Head of caudate nucleus (tissue), 42 donors: ENCODE results near the gene MPHOSPH9.
"Not testable (repeated sequence)": the region's sequence is repeated elsewhere in the genome, so short reads cannot be mapped to it uniquely, and the experiment has no call there.

Source experiments
- DNase-seq, 42 donors: peaks; one replicate each; pipeline versions ENCODE4 v3.0.0 to v3.0.0-alpha.2; 2020 to 2021; ENCODE audit warnings: mixed read lengths in 7 of 42
- intact Hi-C: fragments of 100-400 bp; cut with DNase I; formaldehyde crosslinking; loops from one replicate; pipeline ENCODE4 v1.15.0; 2022

The MPHOSPH9 gene

DNA sequence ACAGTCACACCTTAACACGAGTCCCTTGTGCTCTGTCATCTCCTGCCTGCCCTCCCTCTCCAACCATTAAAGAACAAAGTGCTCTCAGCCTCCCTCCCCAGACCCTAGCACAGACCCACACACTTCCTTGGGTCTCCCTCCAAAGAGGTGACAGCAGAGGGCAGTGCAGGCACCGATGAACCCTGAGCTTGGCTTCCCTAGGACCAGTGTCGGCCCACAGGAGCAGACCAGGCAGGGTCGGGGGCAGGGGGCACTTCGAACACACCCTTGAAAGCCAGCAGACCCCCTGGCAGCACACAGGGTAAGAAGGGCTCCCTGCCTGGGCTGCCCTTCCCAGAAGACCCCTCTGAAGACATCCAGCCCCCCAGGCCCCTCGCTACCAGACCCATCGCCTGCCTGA lies 31.7 kb upstream of the MPHOSPH9 start:
- intact Hi-C loops: no loop called here
- DNase-seq: peak in 13 of 42 donors; percentile 32 to 74 (median 48)

- DNase-seq: peak in 2 of 42 donors; percentile 19
- intact Hi-C loops: no loop called here
Observed at GRCh38 chr12:123263196-123263817, 30.4 kb upstream of the MPHOSPH9 start.

DNA sequence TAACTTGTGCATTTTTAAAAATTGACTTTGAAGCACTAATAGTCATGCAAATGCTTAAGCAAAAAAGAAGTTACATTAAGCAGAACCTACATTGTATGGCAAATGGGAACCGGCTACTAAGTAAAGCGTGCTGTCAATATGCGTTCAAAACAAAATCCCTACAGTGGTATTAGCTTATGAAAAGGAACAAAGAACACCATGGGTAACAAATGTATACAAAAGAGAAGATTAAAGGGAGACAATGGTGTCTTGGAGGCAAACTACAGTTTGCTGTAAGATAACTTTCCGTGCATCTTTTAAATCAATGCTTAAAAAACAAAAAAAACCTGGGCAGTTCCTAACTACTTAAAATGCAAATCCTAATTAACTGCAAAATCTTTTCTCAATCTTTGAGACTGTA lies 28.3 kb upstream of the MPHOSPH9 start:
- intact Hi-C loops: no loop called here
- no peak for DNase-seq

GRCh38 chr12:123260081-123260480 lies 27.1 kb upstream of the MPHOSPH9 start:
- intact Hi-C loops: no loop called here
- DNase-seq: no peak

GRCh38 chr12:123258593-123258992 lies 25.7 kb upstream of the MPHOSPH9 start:
- DNase-seq: no peak
- intact Hi-C loops: no loop called here

DNA sequence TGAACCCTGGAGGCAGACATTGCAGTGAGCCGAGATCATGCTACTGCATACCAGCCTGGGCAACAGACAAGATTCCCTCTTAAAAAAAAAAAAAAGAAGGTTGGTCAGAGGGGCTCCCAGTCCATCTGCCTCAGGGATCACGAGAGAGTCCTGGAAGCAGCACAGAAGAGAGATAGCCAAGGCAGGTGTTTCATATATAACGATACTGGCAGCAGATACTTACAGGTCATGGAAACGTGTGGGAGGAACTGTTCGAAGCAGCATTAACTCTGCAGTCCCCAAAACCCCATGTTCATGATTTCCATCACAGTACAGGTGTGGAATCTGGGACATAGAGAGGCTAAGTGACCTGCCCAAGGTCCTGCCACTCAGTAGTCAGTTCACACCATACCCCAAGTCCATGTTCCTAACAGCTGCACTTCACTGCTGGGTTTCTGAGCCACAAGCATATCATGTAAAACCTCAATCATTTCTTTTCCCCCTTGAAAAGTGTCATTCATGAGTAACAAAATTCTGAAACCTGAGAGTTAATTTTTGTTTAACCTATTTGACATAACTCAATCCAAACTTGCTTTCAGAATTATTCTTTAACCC lies 22.0 kb upstream of the MPHOSPH9 start:
- DNase-seq: no peak
- intact Hi-C loops: no loop called here

DNA sequence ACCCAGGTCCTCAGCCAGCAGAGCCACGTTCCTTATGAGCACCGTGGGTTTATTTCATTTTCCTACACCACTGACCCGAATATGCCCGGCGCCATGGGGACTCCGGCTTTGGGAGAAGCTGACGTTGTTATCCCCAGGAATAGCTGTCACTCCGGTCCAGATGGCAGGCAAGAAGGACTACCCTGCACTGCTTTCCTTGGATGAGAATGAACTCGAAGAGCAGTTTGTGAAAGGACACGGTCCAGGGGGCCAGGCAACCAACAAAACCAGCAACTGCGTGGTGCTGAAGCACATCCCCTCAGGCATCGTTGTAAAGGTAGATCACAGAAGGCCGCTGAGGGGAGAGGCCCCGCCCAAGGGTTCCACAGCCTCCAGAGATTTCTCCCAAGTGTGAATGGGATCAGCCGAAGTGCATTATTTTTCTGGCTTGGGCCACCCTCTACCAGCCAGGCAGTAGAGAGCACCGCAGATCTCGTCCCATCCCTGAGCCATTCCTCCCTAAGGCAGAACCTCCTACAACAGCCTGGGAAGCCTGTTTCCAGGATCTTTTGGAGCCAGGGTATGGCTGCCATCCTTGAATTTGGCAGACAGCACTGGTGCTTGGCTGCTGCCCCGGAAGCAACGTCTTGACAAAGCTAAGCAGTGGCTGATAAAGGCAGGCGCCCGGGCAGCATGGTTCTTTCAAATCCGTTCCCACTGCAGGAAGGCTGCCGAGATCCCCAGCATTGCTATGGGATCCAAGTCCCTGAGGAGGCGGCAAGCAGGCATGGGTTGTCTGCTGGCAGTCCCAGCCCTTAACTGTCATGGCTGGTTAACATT lies 20.9 kb upstream of the MPHOSPH9 start:
- DNase-seq: peak in 36 of 42 donors; percentile 30 to 80 (median 62)
- intact Hi-C loops: no loop called here

DNA sequence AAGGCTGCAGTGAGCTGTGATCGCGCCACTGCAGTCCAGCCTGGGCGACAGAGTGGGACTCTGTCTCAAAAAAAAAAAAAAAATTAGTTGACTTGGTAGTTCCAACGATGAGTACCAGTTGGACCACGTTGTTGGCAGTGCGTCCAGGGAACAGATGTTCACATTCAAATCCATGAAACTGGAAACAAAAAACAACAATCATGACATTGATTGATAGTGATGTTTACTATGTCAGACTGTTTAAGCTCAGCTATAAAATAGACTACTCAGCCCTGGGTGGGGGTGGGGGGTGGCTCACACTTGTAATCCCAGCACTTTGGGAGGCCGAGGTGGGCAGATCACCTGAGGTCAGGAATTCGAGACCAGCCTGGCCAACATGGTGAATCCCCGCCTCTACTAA lies 19.4 kb upstream of the MPHOSPH9 start:
- intact Hi-C loops: not testable (repeated sequence)
- DNase-seq: peak in 3 of 42 donors; percentile 18 to 56 (median 37)

DNA sequence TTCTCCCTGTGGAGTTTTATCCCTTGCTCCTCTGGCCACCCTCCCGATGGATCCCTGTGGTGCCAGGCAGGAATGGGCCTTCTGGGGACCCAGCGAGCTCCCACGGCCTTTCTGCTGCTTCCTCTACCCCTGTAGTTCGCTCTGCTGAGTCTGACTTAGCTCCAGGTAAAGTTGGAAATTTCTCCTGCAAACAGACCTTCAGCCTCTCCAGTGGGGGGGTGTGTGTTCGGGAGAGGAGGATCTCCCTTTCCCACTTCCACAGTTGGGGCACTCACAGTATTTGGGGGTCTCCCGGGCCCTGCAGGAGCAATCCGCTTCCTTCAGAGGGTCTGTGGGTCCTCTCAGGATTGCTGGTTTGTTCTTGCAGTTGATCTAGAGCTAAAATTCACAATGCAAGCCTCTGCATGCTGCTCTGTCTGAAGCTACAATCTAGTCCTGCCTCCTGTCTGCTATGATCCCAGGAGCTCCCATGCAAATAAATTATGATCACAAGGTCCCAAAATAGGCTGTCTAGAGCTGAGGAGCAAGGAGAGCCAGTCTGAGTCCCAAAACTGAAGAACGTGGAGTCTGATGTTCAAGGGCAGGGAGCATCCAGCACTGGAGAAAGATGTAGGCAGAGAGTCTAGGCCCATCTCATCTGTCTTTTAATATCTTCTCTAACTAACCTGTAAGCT lies 18.6 kb upstream of the MPHOSPH9 start:
- DNase-seq: no peak
- intact Hi-C loops: no loop called here

GRCh38 chr12:123250471-123251383 lies 17.8 kb upstream of the MPHOSPH9 start:
- DNase-seq: peak in 20 of 42 donors; percentile 15 to 77 (median 43)
- intact Hi-C loops: no loop called here

- intact Hi-C loops, DNase-seq: not testable (repeated sequence)
Observed at GRCh38 chr12:123248996-123249741, 16.2 kb upstream of the MPHOSPH9 start.

DNA sequence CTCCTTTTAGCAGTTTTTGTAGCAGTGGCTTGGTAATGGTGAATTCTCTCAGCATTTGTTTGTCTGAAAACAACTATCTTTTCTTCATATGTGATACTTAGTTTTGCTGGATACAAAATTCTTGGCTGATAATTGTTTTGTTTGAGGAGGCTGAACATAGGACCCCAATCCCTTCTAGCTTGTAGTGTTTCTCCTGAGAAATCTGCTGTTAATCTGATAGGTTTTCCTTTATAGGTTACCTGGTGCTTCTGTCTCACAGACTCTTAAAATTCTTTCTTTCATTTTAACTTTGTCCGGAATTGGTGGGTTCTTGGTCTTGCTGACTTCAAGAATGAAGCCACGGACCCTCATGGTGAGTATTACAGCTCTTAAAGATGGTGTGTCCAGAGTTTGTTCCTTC lies 15.2 kb upstream of the MPHOSPH9 start:
- intact Hi-C loops: not testable (repeated sequence)

GRCh38 chr12:123245678-123246077 lies 12.7 kb upstream of the MPHOSPH9 start:
- intact Hi-C loops: no loop called here

More for the DNA sequence above, 15.2 kb upstream of the MPHOSPH9 start:
- not testable (repeated sequence) for DNase-seq

GRCh38 chr12:123243671-123244262 lies 10.8 kb upstream of the MPHOSPH9 start:
- intact Hi-C loops: no loop called here
- DNase-seq: peak in 1 of 42 donors; percentile 16

More at GRCh38 chr12:123245678-123246077, 12.7 kb upstream of the MPHOSPH9 start:
- DNase-seq: no peak

DNA sequence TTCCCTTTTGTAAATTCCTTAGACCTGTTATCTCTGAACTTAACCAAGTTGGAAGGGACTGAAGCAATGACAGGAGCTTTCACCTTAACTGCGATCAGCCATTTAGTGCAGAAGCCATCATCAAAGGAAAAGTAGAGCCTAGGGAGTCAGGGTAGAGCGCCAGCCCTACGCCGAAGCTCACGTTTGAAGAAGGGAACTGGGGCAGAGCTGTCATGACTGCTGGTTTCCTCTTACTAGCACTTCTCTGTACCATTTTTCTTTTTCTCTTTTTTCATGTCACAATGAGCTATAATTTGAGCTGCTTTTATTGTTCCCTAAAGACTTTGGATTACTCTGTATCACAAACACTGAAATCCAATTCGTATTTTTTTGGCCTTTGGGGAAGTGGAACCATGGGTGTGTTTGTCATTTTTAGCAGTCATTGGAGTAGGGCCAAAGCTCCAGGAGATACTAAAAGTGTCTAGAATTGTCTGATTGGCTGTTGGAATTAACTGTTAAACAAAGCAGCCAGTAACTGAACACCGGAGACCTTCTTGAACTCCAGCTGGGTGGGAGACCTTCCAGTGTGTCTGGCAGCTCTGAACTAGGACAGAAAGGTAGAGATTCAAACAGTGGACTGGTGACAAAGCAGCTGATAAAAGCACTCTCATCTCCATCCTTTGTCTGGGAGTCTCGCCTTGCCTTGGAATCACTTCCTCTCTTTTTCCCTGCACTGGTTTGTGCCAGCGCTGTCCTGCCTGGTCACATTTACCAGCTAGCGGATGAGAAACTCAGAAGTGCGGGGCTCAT lies 9.4 kb upstream of the MPHOSPH9 start:
- intact Hi-C loops: no loop called here
- DNase-seq: peak in 1 of 42 donors; percentile 20

DNA sequence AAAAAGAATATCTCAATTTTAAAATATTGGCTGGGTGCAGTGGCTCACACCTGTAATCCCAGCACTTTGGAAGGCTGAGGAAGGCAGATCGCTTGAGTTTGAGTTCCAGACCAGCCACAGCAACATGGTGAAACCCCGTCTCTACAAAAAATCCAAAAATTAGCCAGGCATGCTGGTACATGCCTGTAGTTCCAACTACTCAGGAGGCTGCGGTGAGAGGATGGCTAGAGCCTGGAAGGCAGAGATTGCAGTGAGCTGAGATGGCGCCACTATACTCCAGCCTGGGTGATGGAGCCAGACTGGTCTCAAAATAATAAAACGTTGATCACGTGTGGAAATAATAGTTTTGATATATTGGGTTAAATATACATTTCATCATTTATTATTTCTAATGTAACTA lies 6.0 kb upstream of the MPHOSPH9 start:
- intact Hi-C loops: loop anchor here (5.0 kb wide), 1 partner anchor 257 kb away; the partner anchor contains the start of gene ARL6IP4
- DNase-seq: no peak

- intact Hi-C loops: loop anchor here (5.0 kb wide), 1 partner anchor 256 kb away; the partner anchor contains the start of gene ARL6IP4
- DNase-seq: no peak
Observed at GRCh38 chr12:123238330-123238682, 5.4 kb upstream of the MPHOSPH9 start.
